Type B pancreatic cell (in vitro differentiated cells): ENCODE results near the gene ASB9. TPM values are rescaled to one million over a fixed set of nuclear protein-coding genes. Genes with fewer than 3 reads are reported as not detected.
"Not testable (repeated sequence)": the region's sequence is repeated elsewhere in the genome, so short reads cannot be mapped to it uniquely, and the experiment has no call there.

ENCODE experiments used
- DNase-seq: peaks from one replicate; pipeline ENCODE4 v3.0.0; 2021; ENCODE audit warnings: mixed read lengths; ENCODE audit not compliant: unreplicated experiment; ENCODE audit errors: extremely low spot score
- H3K27ac Mint-ChIP-seq: 2 replicates; pipeline ENCODE4 v1.8.0; 2021; ENCODE audit warnings: mild to moderate bottlenecking, mixed read lengths
- H3K27me3 Mint-ChIP-seq: 2 replicates; pipeline ENCODE4 v1.8.0; 2021; ENCODE audit warnings: mixed read lengths
- H3K36me3 Mint-ChIP-seq: 2 replicates; pipeline ENCODE4 v1.8.0; 2021; ENCODE audit warnings: mixed read lengths
- H3K4me1 Mint-ChIP-seq: one replicate; pipeline ENCODE4 v1.8.0; 2021; ENCODE audit warnings: mixed read lengths; ENCODE audit not compliant: unreplicated experiment
- H3K4me3 Mint-ChIP-seq: 2 replicates; pipeline ENCODE4 v1.8.0; 2021; ENCODE audit warnings: mild to moderate bottlenecking, mixed read lengths
- H3K9me3 Mint-ChIP-seq: 2 replicates; pipeline ENCODE4 v1.8.0; 2021; ENCODE audit warnings: mixed read lengths
- total RNA-seq: library from RNA; stranded (reverse); gene quantifications from 2 replicates; pipeline ENCODE4 v1.2.1, GENCODE V29; 2021; ENCODE audit warnings: low replicate concordance
- TF ChIP-seq, protein P1 (sequence below): fragments of 200-600 bp; sonication (generic); conservative IDR thresholded peaks from 2 replicates; pipeline ENCODE4 v1.5.0; 2021; ENCODE audit warnings: antibody characterized with exemption, mild to moderate bottlenecking

The ASB9 gene
- total RNA-seq, 1 donor from 2014 or later, result 2.0 TPM

GRCh38 chrX:15293451-15293850 is 23.6 kb upstream of the ASB9 start:
- no peak overlapping the region for H3K27ac Mint-ChIP-seq
- H3K9me3 Mint-ChIP-seq, result no peaks in the 10 kb centered on the region
- no peak overlapping the region for H3K4me3 Mint-ChIP-seq
- H3K36me3 Mint-ChIP-seq, result no peaks in the 10 kb centered on the region
- peaks cover 7% of the 10 kb centered on the region for H3K4me1 Mint-ChIP-seq
- no peaks in the 10 kb centered on the region for H3K27me3 Mint-ChIP-seq
- no peak for DNase-seq
- TF ChIP-seq, protein P1, sequence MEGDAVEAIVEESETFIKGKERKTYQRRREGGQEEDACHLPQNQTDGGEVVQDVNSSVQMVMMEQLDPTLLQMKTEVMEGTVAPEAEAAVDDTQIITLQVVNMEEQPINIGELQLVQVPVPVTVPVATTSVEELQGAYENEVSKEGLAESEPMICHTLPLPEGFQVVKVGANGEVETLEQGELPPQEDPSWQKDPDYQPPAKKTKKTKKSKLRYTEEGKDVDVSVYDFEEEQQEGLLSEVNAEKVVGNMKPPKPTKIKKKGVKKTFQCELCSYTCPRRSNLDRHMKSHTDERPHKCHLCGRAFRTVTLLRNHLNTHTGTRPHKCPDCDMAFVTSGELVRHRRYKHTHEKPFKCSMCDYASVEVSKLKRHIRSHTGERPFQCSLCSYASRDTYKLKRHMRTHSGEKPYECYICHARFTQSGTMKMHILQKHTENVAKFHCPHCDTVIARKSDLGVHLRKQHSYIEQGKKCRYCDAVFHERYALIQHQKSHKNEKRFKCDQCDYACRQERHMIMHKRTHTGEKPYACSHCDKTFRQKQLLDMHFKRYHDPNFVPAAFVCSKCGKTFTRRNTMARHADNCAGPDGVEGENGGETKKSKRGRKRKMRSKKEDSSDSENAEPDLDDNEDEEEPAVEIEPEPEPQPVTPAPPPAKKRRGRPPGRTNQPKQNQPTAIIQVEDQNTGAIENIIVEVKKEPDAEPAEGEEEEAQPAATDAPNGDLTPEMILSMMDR, result no peak

GRCh38 chrX:15292861-15293260 is 23.0 kb upstream of the ASB9 start:
- TF ChIP-seq, protein P1, result no peak
- Mint-ChIP-seq H3K27ac (no peak overlapping the region), H3K4me1 (peaks cover 1% of the 10 kb centered on the region), H3K36me3 (no peaks in the 10 kb centered on the region), H3K4me3 (no peak overlapping the region), H3K9me3 (no peaks in the 10 kb centered on the region), H3K27me3 (no peaks in the 10 kb centered on the region)
- DNase-seq, result no peak

DNA sequence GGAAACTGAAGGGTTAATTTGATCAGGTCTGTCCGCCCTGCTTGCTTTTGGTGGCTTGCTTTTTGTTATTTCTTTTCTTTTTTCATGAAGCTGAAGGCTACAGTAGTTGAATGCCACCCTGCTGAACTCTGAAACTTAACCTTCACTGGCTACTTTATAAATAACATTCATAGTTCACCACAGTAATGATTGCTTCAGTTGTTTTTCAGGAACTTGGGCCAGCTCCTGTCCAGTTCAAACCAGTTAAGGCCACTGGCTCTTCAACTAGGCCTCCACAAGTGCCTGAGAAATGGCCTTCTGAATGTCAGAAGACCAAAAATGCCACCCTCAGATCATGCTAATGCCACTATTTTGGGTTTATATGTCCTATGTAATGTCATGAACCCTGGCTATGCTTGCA is 7.7 kb upstream of the ASB9 start:
- Mint-ChIP-seq H3K27me3 (no peaks in the 10 kb centered on the region), H3K9me3 (no peaks in the 10 kb centered on the region), H3K4me3 (no peak overlapping the region), H3K36me3 (no peaks in the 10 kb centered on the region), H3K4me1 (no peaks in the 10 kb centered on the region), H3K27ac (no peak overlapping the region)
- no peak for DNase-seq
- TF ChIP-seq, protein P1, result no peak

DNA sequence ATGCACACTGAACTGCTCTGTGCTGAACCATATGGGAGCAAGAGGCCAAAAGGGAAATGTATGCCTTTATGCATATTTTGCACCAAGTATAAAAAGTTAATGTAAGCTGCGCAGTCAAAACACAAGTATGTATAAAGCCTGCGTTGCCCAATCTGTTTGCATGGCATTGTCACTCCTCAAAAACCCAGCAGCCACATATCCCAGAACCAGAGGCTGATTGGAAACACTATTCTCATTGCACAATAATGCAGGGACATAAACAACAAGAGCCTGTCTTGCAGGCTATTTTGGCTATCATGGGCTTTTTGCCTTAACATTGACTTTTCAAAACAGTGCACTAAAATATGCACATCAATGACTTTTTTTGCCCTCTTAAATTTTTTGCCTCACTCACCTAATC is 5.1 kb upstream of the ASB9 start:
- Mint-ChIP-seq H3K4me1 (peaks cover 6% of the 10 kb centered on the region), H3K9me3 (peaks cover 4% of the 10 kb centered on the region), H3K4me3 (no peak overlapping the region), H3K36me3 (no peaks in the 10 kb centered on the region), H3K27ac (no peak overlapping the region), H3K27me3 (no peaks in the 10 kb centered on the region)
- DNase-seq, result no peak
- TF ChIP-seq, protein P1, result no peak

GRCh38 chrX:15273275-15273674 is 3.4 kb upstream of the ASB9 start:
- not testable (repeated sequence) for H3K27ac Mint-ChIP-seq, H3K9me3 Mint-ChIP-seq, H3K4me3 Mint-ChIP-seq, DNase-seq, H3K27me3 Mint-ChIP-seq, H3K36me3 Mint-ChIP-seq
- H3K4me1 Mint-ChIP-seq, result peaks cover 11% of the 10 kb centered on the region

DNA sequence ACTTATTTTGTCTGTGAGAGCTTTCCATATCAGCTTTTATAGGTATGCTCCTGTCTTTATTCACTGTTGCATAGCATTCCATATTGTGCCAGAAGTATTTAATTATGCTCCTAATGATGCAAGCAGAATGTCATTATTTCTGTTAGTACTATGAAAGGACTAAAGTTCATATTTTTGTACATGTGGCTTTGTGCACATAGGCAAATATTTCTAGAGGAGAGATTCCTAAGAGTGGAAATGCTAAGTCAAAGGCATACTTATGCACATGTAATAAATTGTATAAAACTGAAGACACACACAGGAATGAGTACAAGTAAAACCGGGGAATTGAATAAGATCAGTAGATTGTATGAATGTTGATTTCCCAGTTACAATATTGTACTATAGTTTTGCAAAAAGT is 1.9 kb upstream of the ASB9 start:
- TF ChIP-seq, protein P1, result no peak
- DNase-seq, result no peak
- H3K4me3 Mint-ChIP-seq, result no peak overlapping the region
- H3K27ac Mint-ChIP-seq, result no peak overlapping the region
- H3K9me3 Mint-ChIP-seq, result peaks cover 4% of the 10 kb centered on the region
- peaks cover 11% of the 10 kb centered on the region for H3K4me1 Mint-ChIP-seq
- H3K27me3 Mint-ChIP-seq, result no peaks in the 10 kb centered on the region
- no peaks in the 10 kb centered on the region for H3K36me3 Mint-ChIP-seq
